ENCODE measurements around the gene SCARF2. TPM values are rescaled to one million over a fixed set of nuclear protein-coding genes. Genes with fewer than 3 reads are reported as not detected.
"Not testable (repeated sequence)": the region's sequence is repeated elsewhere in the genome, so short reads cannot be mapped to it uniquely, and the experiment has no call there.

The SCARF2 gene
- total and polyA plus RNA-seq, 2 donors from 2014 or later = 5.0 to 12.3 TPM

DNA sequence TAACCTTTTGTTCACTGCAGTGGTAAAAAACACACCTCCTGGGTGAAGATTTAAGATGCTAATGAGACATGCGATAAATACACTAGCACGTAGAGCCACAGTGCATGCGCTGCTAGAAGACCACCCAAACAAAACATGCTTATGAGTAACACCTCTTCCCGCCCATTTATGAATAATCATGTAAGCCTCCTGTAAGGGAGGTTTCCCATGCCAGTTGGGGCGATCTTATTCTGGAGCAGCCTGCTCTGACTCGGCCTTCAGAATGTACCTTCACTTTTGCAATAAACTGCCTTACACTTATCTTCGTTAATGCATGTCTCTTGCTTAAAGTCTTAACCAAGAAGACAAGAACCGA, 18.1 kb upstream of the SCARF2 start:
- TF ChIP-seq CTCF (IDR thresholded peaks at IDR 0.05; ENCODE audit: borderline replicate concordance, extremely low read depth, insufficient read depth) = no peak
- no peaks in the 10 kb centered on the region for H3K27me3 ChIP-seq (ENCODE audit: control insufficient read depth, insufficient read depth, low read length)
- intact Hi-C loops (cut with DNase I) = no loop called here
- no peaks in the 10 kb centered on the region for H3K4me1 ChIP-seq (ENCODE audit: control insufficient read depth in 2 of 3, insufficient read depth in 2 of 3, low read depth in 1 of 3, low read length in 3 of 3)
- no peaks in the 10 kb centered on the region for H3K9me3 ChIP-seq (ENCODE audit: control insufficient read depth in 2 of 3, insufficient read depth in 1 of 3, low read length in 3 of 3)
- no peak overlapping the region for H3K9ac ChIP-seq (ENCODE audit: low read length in 3 of 3)
- H3K4me3 ChIP-seq (ENCODE audit: low read length in 3 of 3) = no peak overlapping the region
- H3K27ac ChIP-seq (ENCODE audit: low read depth in 2 of 2, low read length in 2 of 2) = no peak overlapping the region
- FAIRE-seq = no peak
- DNase-seq = no peak
- peaks cover 0 to 9% (median 6%) of the 10 kb centered on the region in 3 donors for H3K36me3 ChIP-seq (ENCODE audit: control insufficient read depth in 2 of 3, insufficient read depth in 3 of 3, low read length in 3 of 3)

GRCh38 chr22:20453222-20453621, 15.6 kb upstream of the SCARF2 start:
- H3K27me3 ChIP-seq (ENCODE audit: control insufficient read depth, insufficient read depth, low read length) = no peaks in the 10 kb centered on the region
- intact Hi-C loops (cut with DNase I) = no loop called here
- FAIRE-seq (no peak), DNase-seq (no peak)
- no peaks in the 10 kb centered on the region for H3K9me3 ChIP-seq (ENCODE audit: control insufficient read depth in 2 of 3, insufficient read depth in 1 of 3, low read length in 3 of 3)
- TF ChIP-seq CTCF (IDR thresholded peaks at IDR 0.05; ENCODE audit: borderline replicate concordance, extremely low read depth, insufficient read depth) = no peak
- no peak overlapping the region for H3K4me3 ChIP-seq (ENCODE audit: low read length in 3 of 3)
- H3K9ac ChIP-seq (ENCODE audit: low read length in 3 of 3) = no peak overlapping the region
- no peak overlapping the region for H3K27ac ChIP-seq (ENCODE audit: low read depth in 2 of 2, low read length in 2 of 2)
- no peaks in the 10 kb centered on the region for H3K4me1 ChIP-seq (ENCODE audit: control insufficient read depth in 2 of 3, insufficient read depth in 2 of 3, low read depth in 1 of 3, low read length in 3 of 3)
- peaks cover 0 to 9% (median 6%) of the 10 kb centered on the region in 3 donors for H3K36me3 ChIP-seq (ENCODE audit: control insufficient read depth in 2 of 3, insufficient read depth in 3 of 3, low read length in 3 of 3)

- Histone ChIP-seq H3K9me3 (ENCODE audit: control insufficient read depth in 2 of 3, insufficient read depth in 1 of 3, low read length in 3 of 3) (no peaks in the 10 kb centered on the region), H3K4me3 (ENCODE audit: low read length in 3 of 3) (no peak overlapping the region), H3K36me3 (ENCODE audit: control insufficient read depth in 2 of 3, insufficient read depth in 3 of 3, low read length in 3 of 3) (peaks cover 0 to 9% (median 0%) of the 10 kb centered on the region in 3 donors), H3K9ac (ENCODE audit: low read length in 3 of 3) (no peak overlapping the region), H3K27ac (ENCODE audit: low read depth in 2 of 2, low read length in 2 of 2) (no peak overlapping the region), H3K4me1 (ENCODE audit: control insufficient read depth in 2 of 3, insufficient read depth in 2 of 3, low read depth in 1 of 3, low read length in 3 of 3) (no peaks in the 10 kb centered on the region), H3K27me3 (ENCODE audit: control insufficient read depth, insufficient read depth, low read length) (no peaks in the 10 kb centered on the region)
- TF ChIP-seq CTCF (IDR thresholded peaks at IDR 0.05; ENCODE audit: borderline replicate concordance, extremely low read depth, insufficient read depth) = no peak
- FAIRE-seq (no peak), DNase-seq (no peak)
- intact Hi-C loops (cut with DNase I) = no loop called here
These were observed 14.3 kb upstream of the SCARF2 start for GRCh38 chr22:20451920-20452319.

DNA sequence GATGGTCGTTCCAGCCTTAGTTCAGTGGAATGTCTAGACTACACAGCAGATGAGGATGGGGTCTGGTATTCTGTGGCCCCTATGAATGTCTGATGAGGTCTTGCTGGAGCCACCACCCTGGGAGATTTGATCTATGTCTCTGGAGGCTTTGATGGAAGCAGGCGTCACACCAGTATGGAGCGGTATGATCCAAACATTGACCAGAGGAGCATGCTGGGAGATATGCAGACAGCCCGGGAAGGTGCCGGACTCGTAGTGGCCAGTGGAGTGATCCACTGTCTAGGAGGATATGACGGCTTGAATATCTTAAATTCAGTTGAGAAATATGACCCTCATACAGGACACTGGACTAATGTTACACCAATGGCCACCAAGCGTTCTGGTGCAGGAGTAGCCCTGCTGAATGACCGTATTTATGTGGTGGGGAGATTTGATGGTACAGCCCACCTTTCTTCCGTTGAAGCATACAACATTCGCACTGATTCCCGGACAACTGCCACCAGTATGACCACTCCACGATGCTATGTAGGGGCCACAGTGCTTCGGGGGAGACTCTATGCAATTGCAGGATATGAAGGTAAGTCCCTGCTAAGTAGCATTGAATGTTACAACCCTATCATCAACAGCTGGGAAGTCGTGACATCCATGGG, 13.6 kb upstream of the SCARF2 start:
- intact Hi-C loops (cut with DNase I); H3K36me3 ChIP-seq (ENCODE audit: control insufficient read depth in 2 of 3, insufficient read depth in 3 of 3, low read length in 3 of 3); FAIRE-seq; H3K4me1 ChIP-seq (ENCODE audit: control insufficient read depth in 2 of 3, insufficient read depth in 2 of 3, low read depth in 1 of 3, low read length in 3 of 3); H3K9ac ChIP-seq (ENCODE audit: low read length in 3 of 3); H3K4me3 ChIP-seq (ENCODE audit: low read length in 3 of 3); H3K9me3 ChIP-seq (ENCODE audit: control insufficient read depth in 2 of 3, insufficient read depth in 1 of 3, low read length in 3 of 3); H3K27ac ChIP-seq (ENCODE audit: low read depth in 2 of 2, low read length in 2 of 2); H3K27me3 ChIP-seq (ENCODE audit: control insufficient read depth, insufficient read depth, low read length): not testable (repeated sequence)
- DNase-seq = peak in 1 of 5 donors; percentile 26

All from kidney (tissue), 14 donors.